GM19239 (cell line): ENCODE results near the gene ABAT.
A peak's percentile ranks its signal among the peaks of the same experiment; 100 is the strongest.
"Not testable (repeated sequence)": the region's sequence is repeated elsewhere in the genome, so short reads cannot be mapped to it uniquely, and the experiment has no call there.

Experiments
- DNase-seq: peaks from one replicate; pipeline ENCODE4 v3.0.0; 2011; ENCODE audit warnings: low spot score; ENCODE audit not compliant: insufficient read length
- FAIRE-seq: peaks from 2 replicates; lab custom pipeline; 2011; peaks lifted over from hg19 to GRCh38; lab: Jason Lieb, UNC

Gene ABAT

DNA sequence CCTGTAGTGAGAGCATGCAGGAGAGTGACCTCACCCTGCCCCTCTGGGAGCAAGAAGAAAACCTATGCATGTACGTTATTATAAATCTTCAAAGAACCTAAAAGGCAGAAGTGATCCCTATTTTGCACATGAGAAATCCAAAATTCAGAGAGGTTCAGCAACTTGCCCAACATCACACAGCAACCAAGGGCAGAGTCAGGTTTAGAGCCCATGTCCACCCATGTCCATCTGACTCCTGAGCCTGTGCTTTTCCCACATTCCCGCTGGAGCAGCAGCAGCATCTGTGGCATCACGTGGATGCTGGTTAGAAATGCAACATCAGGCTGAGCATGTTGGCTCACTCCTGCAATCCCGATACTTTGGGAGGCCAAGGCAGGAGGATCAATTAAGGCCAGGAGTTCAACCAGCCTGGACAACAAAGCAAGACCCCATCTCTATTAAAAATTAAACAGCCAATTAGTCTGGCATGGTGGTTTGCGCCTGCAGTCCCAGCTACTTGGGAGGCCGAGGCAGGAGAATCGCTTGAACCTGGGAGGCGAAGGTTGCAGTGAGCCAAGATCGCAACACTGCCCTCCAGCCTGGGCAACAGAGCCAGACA is 26.6 kb upstream of the ABAT start:
- FAIRE-seq, result no peak
- no peak for DNase-seq

DNA sequence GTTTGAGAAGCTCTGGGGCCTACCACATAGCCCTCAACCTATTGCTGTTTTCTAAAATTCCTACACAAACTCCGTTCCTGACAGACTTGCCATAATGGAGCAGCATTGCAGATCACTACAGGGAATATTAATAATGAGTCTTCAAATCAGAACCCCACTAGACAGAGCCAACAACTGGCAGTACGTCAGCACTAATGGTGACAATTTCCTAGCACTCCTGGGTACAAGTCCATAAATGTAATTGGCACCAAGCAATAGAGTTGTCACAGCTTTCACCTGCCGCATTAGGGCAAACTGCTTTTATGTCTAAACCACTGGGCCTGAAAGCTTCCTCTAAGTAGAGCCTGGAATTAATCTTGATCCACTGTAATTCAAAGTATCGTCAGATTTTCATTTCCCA is 25.5 kb upstream of the ABAT start:
- FAIRE-seq (no peak), DNase-seq (no peak)

DNA sequence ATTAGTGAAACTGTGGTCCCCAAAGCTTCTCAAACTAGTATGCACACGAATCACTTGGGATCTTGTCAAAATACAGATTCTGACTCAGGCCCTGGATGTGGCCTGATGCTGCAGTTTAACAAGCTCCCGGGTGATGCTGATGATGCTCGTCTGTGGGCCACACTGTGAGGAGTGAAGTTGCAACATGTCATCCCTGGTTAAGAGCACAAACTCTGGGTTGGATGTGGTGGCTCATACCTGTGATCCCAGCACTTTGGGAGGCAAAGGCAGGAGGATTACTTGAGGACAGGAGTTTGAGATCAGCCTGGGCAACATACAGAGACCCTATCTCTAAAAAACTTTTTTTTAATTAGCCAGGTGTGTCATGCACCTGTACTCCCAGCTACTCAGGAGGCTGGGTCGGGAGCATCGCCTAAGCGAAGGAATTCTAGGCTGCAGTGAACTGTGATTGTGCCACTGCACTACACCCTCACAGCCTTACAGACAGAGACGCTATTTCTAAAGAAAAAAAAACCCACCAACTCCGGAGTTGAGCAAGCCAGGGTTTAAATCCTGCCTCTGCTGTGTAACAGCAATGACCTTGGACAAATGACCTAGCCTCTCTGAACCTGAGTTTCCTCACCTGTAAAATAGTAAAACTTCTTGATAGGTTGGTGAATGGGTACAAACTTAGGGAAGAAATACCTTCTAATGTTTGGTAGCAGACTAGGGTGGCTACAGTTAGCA is 24.4 kb upstream of the ABAT start:
- FAIRE-seq, result no peak

DNA sequence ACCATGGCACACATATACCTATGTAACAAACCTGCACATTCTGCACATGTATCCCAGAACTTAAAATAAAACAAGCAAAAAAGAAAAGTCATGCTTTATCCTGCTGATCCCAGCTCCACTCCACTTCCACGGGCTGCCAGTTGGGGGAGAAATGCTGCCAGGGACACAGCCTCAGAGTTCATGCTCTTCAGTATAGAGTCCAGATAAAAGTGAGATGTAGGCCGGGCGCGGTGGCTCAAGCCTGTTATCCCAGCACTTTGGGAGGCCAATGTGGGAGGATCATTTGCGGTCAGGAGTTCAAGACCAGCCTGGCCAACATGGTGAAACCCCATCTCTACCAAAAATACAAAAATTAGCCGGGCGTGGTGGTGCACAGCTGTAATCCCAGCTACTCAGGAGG is 22.5 kb upstream of the ABAT start:
- not testable (repeated sequence) for FAIRE-seq, DNase-seq

More for the DNA sequence above, 24.4 kb upstream of the ABAT start:
- no peak for DNase-seq

DNA sequence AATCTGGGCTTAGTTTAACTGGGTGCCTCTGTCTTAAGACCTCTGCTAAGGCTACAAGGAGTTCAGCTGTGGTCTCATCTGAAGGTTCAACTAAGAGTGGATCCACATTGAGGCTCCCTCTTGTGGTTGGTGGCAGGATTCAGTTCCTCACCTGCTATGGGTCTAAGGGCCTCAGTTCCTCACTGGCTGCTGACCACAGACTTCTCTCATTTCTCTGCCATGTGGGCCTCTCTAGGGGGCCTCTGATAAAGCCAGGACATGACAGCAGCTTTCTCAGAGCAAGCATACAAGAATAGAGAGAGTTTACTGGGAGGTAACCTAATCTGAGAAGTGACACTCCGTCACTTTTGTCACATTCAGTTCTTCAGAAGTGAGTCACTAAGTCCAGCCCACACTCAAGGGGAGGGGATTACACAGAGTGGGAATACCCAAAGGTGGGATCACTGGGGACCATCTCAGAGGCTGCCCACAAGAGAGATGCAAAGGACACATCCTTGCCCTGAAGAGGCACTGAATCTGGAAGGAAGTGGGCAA is 19.2 kb upstream of the ABAT start:
- peak; percentile 45 for FAIRE-seq
- peak; percentile 34 for DNase-seq

DNA sequence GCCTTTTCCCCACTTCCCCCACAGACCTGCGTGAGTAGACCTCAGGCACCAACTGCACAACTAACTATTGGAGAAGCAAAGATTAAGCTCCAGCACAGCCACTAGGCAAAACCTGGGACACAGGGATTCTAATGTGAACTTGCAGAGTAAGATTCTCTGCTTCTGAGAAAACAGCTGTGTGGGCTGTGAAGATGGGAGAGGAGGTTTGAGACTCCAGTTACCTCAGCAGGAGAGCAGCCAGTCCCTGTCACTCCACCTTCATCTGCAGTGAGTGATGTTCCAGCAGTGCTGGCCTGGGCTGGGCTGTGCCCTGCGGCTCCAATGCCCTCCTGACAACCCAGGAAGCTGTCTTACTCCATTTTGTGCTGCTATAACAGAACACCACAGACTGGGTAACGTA is 18.0 kb upstream of the ABAT start:
- FAIRE-seq (no peak), DNase-seq (no peak)

DNA sequence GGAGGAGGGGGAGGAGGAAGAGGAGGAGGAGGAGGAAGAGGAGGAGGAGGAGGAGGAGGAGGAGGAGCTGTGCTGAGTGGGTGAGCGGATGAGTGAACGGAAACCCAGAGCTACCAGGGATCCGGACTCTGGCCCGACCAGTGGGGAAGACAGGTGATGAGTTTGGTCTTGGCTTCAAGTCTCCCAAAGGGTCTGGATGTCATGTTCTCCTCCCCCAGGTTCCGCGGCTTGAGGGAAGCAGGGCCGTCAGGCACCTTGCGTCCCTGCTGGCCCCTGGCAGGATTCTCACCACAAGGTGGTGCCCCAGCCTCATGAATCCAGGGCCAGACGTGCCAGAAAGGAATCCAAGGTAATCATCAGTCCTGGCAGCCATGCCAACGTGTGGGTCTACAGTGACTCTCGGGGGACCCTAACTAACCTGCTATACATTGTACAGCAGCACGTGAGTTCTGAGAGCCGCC is 13.5 kb upstream of the ABAT start:
- FAIRE-seq (peak; percentile 72), DNase-seq (peak; percentile 29)

DNA sequence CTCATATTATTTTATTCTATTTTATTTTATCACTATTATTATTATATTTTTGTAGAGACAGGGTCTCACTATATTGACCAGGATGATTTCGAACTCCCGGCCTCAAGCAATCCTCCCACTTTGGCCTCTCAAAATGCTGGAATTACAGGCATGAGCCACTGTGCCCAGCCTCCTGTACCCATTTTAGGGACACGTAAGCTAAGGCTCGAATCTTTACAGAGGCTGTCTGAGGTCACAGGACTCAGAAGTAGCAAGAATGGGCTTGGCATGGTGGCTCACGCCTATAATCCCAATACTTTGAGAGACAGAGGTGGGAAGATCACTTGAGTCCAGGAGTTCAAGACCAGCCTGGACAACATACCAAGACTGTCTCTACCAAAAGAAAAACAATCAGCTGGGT is 12.7 kb upstream of the ABAT start:
- no peak for DNase-seq
- FAIRE-seq, result no peak

DNA sequence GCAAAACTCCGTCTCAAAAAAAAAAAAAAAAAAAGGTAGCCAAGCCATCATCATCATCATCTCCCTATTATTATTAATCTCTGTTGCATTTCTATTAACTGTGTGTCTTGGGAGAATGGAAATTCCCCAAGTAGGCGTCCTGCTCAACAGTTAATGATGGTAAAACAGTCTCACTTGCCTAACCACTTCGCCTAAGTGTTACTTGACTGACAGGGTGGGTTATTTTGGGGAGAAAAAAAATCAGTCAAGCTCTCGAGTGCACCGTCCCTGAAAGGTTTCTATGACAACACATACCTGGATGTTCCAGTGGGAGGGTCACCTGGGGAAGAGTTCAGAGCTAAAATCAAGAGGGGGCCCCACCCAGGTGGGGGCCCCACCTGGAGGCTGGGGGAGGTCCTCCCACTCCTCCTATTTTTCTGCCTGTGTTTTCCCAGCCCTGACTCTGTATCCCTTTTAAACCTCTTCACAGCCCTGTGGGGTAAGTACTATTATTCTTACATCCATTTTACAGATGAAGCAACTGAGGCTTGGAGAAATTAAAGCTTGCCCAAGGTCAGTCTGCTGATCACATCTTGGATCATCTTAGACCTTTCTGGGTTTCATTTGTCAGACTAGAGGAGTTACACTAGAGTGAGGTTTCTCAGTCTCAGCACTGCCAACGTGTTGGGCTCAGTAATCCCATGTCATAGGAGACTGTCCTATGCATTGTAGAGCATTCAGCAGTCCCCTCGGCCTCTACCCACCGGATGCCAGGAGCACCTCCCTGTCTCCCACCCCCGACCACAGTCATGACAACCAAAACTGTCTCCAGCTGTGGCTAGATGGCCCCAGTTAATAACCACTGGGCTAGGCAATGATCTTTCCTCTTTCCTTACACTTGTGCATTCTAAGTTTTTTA is 11.0 kb upstream of the ABAT start:
- FAIRE-seq (no peak), DNase-seq (no peak)

DNA sequence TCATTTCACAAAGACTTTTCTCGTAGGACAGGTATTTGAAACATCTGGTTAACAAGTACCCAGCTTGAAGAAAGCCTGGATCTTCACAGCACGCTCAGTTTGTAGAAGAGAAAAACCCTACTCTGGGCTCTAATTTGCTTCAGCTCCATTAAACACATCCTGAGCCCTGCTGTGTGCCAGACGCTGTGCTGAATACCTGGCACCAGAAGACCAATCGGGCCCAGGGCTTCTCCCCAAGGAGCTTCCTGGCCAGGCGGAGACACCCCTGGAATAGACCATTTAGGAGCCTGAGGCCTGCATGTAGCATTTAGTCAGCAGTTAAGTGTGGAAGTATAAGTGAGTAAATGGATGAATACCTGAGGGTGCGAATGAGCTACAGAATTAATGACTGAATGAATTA is 8.9 kb upstream of the ABAT start:
- DNase-seq (no peak), FAIRE-seq (no peak)

DNA sequence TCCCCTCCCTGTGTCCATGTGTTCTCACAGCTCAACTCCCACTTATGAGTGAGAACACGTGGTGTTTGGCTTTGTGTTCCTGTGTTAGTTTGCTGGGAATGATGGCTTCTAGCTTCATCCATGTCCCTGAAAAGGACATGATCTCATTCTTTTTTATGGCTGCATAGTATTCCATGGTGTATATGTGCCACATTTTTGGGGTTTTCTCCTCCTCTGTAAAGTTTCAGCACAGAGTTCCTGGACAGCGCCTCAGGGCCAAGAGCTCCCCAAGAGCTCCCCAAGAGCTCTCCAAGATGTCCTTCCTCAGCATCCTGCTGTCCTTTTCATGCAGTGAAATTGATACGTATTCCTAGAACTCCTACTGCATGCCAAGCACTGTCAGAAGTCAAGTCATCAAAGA is 6.9 kb upstream of the ABAT start:
- DNase-seq (no peak), FAIRE-seq (no peak)

DNA sequence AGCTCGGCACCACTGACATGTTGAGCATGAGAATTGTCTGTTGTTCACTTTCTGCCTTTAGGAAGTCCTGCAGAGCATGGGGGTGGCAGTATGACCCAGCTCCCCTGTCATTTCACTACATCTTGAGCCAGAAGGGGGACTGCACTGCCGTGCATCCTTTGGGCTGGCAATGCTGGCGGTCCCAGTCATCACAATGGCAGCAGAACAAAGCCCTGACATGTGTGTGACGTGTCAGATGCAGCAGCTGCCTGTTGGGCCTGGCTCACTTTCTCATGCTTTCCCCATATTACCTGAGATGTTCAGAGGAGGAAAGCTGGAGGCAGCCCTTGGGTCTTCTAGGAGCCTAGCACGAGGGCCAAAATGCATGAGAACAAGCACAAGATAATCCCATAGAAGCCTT is 6.3 kb upstream of the ABAT start:
- FAIRE-seq, result no peak
- no peak for DNase-seq

DNA sequence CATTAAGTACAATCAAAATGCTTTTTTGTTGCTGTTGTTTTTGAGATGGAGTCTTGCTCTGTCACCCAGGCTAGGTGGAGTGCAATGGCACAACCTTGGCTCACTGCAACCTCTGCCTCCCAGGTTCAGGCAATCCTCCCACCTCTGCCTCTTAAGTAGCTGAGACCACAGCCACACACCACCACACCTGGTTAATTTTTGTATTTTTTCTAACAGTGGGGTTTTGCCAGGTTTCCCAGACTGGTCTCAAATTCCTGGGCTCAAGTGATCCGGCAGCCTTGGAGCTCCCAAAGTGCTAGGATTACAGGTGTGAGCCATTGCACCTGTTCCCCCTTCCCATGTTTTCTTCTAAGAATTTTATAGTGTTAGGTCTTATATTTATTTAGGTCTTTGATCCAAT is 4.9 kb upstream of the ABAT start:
- FAIRE-seq, result no peak
- DNase-seq, result no peak

DNA sequence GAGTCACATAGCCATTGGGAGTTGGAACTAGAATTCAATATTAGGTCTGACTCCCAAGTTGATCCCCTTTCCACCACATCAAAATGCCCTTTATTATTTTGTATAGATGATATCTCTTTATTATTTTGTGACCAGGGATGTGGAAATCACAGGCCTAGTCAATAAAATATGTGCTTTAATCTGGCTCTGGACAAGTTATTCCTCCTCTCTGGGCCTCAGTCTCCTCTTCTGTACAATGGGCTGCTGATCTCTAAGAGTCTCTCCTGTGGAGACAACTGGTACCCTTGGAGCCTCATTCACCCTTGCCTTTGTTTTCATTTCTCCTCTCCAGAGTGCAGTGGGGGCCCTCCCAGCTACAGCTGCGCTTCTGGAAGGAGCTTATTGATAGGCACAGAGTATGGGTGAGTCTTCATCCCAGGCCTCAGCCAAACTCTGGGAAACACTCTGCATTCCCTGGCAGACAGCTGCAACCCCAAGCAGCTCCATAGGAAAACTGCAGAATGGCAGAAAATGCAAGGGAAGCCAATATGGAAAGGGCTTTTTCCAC is 4.3 kb upstream of the ABAT start:
- FAIRE-seq, result no peak
- no peak for DNase-seq

DNA sequence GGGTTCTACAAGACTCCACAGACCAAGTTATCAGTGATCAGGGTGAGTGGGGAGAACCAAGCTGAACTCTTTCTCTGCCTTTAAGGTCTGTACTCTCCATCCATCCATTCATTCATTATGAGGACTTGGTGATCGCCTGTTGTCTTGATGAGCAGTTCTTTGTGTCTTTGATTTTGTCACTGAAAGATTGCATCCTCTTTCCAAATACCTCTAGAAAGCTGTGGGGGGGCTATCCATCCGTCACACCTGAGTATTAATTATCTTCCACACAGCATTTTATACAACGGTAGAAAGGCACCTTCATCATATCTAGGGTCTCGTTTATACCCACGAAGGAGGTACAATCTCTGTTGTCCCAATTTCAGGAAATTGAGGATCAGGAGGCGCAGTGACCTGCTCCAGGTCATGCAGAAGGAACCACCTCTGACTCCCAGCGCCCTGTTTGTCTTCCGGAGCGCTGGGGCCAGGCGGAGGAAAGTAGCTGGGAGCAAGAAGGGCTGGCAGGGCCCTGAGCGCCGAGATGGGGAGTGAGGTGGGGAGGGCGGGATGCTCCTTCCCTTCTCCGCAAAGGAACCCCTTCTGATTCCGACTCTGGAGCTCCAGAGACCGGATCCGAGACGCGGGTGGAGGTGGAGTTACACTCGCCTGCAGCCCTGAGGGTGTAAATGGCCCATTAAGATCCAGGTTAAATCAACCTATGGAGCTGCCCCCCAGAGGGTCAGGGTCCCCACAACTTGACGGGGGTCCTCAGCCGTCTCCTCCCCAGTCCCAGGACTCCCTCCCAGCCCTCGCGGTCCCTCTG is 605 bp upstream of the ABAT start:
- FAIRE-seq (no peak), DNase-seq (no peak)

DNA sequence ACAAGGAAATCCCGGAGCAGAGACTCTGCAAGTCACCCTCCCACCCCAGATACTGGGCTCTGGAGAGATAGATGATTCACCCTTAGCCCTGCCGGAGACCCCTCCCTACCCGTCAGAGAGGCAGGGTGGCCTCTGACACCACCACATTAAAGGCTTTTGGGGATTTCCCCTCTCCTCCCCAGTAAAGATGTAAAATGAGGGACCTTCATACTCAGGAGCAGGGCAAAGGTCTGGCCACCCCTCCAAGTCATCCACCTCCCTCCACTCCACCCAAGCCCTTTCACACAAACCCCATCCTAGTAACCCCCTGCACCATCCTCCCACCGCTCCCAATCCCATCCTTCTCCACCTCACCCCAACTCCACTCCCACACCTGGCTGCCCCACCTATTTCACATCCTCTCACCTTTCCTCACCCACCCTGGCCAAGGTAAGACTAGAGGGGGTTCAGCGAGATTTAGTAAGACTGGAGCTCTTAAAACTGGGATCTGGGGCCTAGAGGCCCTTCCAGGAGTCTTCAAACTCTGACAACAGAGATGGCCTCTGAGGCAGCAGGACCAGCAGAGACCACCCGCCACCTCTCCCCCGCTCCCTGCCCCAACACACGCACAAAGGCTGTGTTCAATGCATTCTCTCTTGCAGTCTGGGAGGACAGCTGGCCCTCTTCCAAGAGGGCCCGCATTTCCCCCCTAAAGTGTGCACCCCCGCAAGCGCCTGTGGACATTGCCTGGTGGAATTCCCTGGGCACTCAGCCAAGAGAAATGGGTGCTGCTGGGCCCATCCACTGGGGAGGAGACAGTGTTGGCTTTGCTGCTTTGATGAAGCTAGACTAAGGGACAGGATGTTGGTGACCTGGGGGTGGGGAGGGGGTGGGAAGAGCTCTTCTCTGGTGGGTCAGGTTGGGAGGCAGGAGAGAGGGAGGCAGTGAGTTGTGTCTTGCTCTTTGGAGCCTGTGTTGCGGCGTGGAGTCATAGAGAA is 1.1 kb downstream of the ABAT start:
- no peak for DNase-seq

DNA sequence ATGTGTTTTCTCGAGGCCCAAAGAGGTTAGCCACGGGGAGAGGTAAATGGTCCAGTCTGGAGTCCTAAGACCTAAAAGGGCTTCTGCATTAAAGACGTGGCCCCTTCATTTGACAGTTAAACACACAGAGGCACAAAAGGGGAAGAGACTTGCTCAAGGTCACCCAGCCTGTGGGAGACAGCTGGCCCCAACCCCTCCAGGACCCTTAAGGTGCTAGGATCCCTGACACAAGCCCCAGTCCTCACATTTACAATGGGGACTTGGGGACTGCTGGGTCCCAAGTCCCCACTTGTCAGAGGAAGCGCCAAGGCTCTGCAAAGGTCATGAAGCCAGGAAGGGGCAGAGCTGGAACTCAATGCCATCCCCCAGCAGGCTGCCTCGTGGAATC is 1.7 kb downstream of the ABAT start:
- FAIRE-seq, result no peak
- DNase-seq, result no peak

More for the DNA sequence above, 1.1 kb downstream of the ABAT start:
- FAIRE-seq, result no peak

DNA sequence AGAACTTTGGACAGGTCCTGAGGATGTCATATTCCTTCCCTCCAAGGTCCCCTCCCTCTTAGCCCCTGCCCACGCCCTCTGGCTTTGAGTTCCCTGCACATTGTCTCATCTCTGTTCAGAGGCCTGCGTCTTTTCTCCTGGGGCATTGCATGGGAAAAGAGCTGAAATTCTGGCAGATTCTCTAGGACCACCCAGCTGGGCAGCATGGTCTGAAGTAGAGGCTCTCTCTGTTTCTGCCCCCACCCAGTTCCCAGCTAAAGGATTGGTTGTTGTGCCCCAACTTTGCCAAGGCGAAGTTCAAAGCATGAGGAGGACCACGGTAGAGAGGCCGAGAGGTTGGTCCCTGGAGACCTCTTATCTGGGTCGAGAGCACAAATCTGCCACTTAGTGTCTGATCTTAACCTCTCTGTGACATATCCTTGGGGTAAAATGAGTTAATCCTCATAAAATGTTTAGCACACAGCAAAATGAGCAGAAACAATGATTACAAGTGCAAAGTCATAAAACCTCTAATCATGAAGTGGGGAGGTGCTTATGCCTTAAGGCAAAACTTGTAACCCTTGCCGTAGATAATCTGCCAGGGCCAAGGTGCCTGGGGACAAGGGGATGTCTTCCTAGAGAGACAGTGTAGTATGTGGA is 2.4 kb downstream of the ABAT start:
- FAIRE-seq (no peak), DNase-seq (no peak)
